Spleen (tissue), 11 donors: Measurements from ENCODE around the gene JAKMIP3. TPM values are rescaled to one million over a fixed set of nuclear protein-coding genes. Genes with fewer than 3 reads are reported as not detected.

Source experiments
- DNase-seq: peaks from one replicate; pipeline ENCODE4 v3.0.0-alpha.2; 2020
- H3K27ac ChIP-seq, 8 donors: fragments of 200-600 bp; sonication (generic) in 7 of 8; 1 replicate in 4 of 8; 2 replicates in 4 of 8; pipeline versions ENCODE4 v1.5.0 to v1.8.0; 2016 to 2021; ENCODE audit warnings: inconsistent platforms in 4 of 8, mild to moderate bottlenecking in 4 of 8, moderate library complexity in 1 of 8
- H3K27me3 ChIP-seq, 7 donors: fragments of 200-600 bp; sonication (generic) in 6 of 7; replicated peaks in 1 of 7; 1 replicate in 4 of 7; 2 replicates in 3 of 7; pipeline versions ENCODE4 v1.5.0 to v1.8.0; 2016 to 2021; ENCODE audit warnings: inconsistent platforms in 3 of 7, mild to moderate bottlenecking in 1 of 7
- H3K36me3 ChIP-seq, 6 donors: fragments of 200-600 bp; sonication (generic) in 5 of 6; 1 replicate in 4 of 6; 2 replicates in 2 of 6; pipeline versions ENCODE4 v1.5.0 to v1.8.0; 2016 to 2021; ENCODE audit warnings: inconsistent platforms in 2 of 6
- H3K4me1 ChIP-seq, 6 donors: fragments of 200-600 bp; sonication (generic) in 5 of 6; 1 replicate in 3 of 6; 2 replicates in 3 of 6; pipeline versions ENCODE4 v1.5.0 to v1.8.0; 2016 to 2021; ENCODE audit warnings: inconsistent platforms in 3 of 6
- H3K4me3 ChIP-seq, 8 donors: fragments of 200-600 bp; sonication (generic) in 7 of 8; 1 replicate in 4 of 8; 2 replicates in 4 of 8; pipeline versions ENCODE4 v1.5.0 to v1.8.0; 2016 to 2021; ENCODE audit warnings: inconsistent platforms in 4 of 8, mild to moderate bottlenecking in 4 of 8, moderate library complexity in 2 of 8
- H3K9me3 ChIP-seq, 8 donors: fragments of 200-600 bp; sonication (generic) in 7 of 8; 1 replicate in 4 of 8; 2 replicates in 4 of 8; pipeline versions ENCODE4 v1.5.0 to v1.8.0; 2016 to 2021; ENCODE audit warnings: inconsistent platforms in 4 of 8
- CTCF ChIP-seq, 11 experiments: fragments of 200-600 bp in 7 of 11; fragments of 450-650 bp in 4 of 11; sonication (generic) in 4 of 11; IDR thresholded peaks in 8 of 11; conservative IDR thresholded peaks in 3 of 11; 1 replicate in 7 of 11; 2 replicates in 4 of 11; pipeline versions ENCODE4 v1.4.0 to v1.8.0; 2016 to 2021; ENCODE audit warnings: antibody characterized with exemption in 11 of 11, inconsistent platforms in 4 of 11, mild to moderate bottlenecking in 1 of 11
- POLR2A ChIP-seq, 3 donors: fragments of 450-650 bp; IDR thresholded peaks; one replicate each; pipeline ENCODE4 v1.5.1; 2017; ENCODE audit warnings: antibody characterized with exemption in 3 of 3, mild to moderate bottlenecking in 1 of 3
- POLR2AphosphoS5 ChIP-seq, 3 donors: sonication (generic); formaldehyde crosslinking; IDR thresholded peaks; one replicate each; pipeline ENCODE4 v1.5.1; 2017; ENCODE audit warnings: antibody characterized with exemption in 3 of 3
- WGBS, 5 donors: extraction: QIAGEN DNeasy Blood & Tissue Kit in 3 of 5; methylation state at CpG; one replicate each; pipeline versions ENCODE4 v1.1.5 to v1.1.7; 2013 to 2018; 5-methylcytosine and 5-hydroxymethylcytosine counted together
- intact Hi-C: fragments of 100-400 bp; cut with DNase I; formaldehyde crosslinking; loops from one replicate; pipeline ENCODE4 v1.15.0; 2023; ENCODE audit warnings: low total_unique reads
- polyA plus RNA-seq, 3 donors: library from polyadenylated mRNA; stranded (reverse); fragments of 200-250 nt; gene quantifications; one replicate each; pipeline ENCODE4 v1.2.1, GENCODE V29; 2013
- total RNA-seq, 7 donors: library from RNA; depleted of rRNA in 3 of 7; stranded (reverse); fragments of >200 nt in 3 of 7; fragmentation: NEBNext Ultra II Directional in 4 of 7; extraction: Animal tissue kit (Norgen Biotek cat#: 25700) in 4 of 7; gene quantifications; one replicate each; pipeline versions ENCODE4 v1.1.0 to v1.2.1, GENCODE V29; 2016 to 2021
- donor health status: healthy with polysubstance abuse.
- donor health status: DM: no; HTN: no; CAD: no; lungs with moderate emphysema.
- donor health status: DM: no; HTN: no; CAD: no.
- donor health status: Bipolar disorder and iron deficiency.
- donor health status: healthy.
- donor health status: DM: no; HTN: no; CAD: no.
- donor health status: DM: yes; HTN: yes; CAD: no.

Gene JAKMIP3
- total and polyA plus RNA-seq, 10 donors, result 0.06 to 0.92 (median 0.37) TPM

DNA sequence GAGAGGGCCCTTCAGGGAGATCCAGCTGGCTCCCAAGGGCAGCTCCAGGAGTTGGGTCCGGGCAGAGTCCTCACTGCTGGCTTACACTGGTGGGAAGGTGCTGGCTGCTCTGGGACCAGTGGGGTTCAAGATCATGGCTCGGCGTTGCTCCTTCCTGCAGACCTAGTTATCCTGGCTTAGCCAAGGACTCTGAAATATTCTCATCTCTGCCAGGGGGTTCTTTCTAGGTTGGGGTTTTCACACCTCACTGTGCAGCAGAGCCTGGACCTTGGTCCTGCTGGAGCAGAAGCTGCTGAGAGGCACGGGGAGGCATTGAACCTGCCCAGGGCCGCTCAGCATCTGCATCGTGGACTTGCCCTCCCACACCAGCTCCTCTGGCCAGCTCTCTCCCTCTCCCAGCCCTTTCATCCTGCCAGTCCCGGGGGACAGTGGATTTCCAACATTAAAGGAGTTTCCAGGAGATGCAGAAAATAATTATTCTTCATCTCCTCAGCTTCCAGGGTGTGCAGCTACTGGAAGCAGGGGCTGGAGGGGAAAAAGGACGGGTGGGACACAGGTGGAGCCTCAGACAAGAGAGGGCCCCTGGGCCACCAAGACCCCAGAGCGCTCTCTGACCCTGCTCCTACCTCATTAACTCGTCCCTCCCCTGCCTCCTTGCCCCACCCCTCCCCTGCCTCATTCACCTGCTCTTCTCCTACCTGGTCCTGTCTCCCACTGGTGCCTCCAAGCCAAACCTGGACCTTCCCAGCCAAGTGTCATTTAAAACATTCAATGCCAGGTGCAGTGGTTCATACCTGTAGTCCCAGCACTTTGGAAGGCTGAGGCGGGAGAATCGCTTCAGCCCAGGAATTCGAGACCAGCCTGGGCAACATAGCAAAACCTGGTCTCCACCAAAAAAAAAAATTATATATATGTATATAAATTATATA is 42.5 kb downstream of the JAKMIP3 start:
- Histone ChIP-seq H3K27ac (no peak overlapping the region), H3K4me3 (no peak overlapping the region), H3K27me3 (no peaks in the 10 kb centered on the region), H3K4me1 (no peaks in the 10 kb centered on the region), H3K9me3 (no peaks in the 10 kb centered on the region), H3K36me3 (no peaks in the 10 kb centered on the region)
- 77 to 84% (median 82%) methylated on average over 13 of the region's 13 CpGs for WGBS, 5 donors
- TF ChIP-seq POLR2A (IDR thresholded peaks at IDR 0.05) (no peak), POLR2AphosphoS5 (IDR thresholded peaks at IDR 0.05) (no peak), CTCF (IDR thresholded peaks at IDR 0.05 in 8 of 11, conservative IDR thresholded peaks at IDR 0.05 in 3 of 11) (no peak)
- intact Hi-C loops, result no loop called here
- DNase-seq, result no peak

GRCh38 chr10:132109341-132110110 is 43.8 kb downstream of the JAKMIP3 start:
- Histone ChIP-seq H3K9me3 (no peaks in the 10 kb centered on the region), H3K27ac (no peak overlapping the region), H3K4me3 (no peak overlapping the region), H3K4me1 (no peaks in the 10 kb centered on the region), H3K36me3 (no peaks in the 10 kb centered on the region), H3K27me3 (no peaks in the 10 kb centered on the region)
- no peak for DNase-seq
- TF ChIP-seq POLR2AphosphoS5 (IDR thresholded peaks at IDR 0.05) (no peak), POLR2A (IDR thresholded peaks at IDR 0.05) (no peak)
- WGBS, 5 donors, result 81 to 92% (median 90%) methylated on average over 19 of the region's 19 CpGs
- intact Hi-C loops, result no loop called here

GRCh38 chr10:132110111-132110521 is 44.4 kb downstream of the JAKMIP3 start:
- no peak overlapping the region for H3K4me3 ChIP-seq
- TF ChIP-seq CTCF (IDR thresholded peaks at IDR 0.05 in 8 of 11, conservative IDR thresholded peaks at IDR 0.05 in 3 of 11) (no peak), POLR2AphosphoS5 (IDR thresholded peaks at IDR 0.05) (no peak), POLR2A (IDR thresholded peaks at IDR 0.05) (no peak)
- WGBS, 5 donors, result 77 to 84% (median 81%) methylated on average over 9 to 14 of the region's 14 CpGs
- no peaks in the 10 kb centered on the region for H3K4me1 ChIP-seq
- peak; percentile 64 for DNase-seq
- no peaks in the 10 kb centered on the region for H3K36me3 ChIP-seq
- intact Hi-C loops, result no loop called here
- no peaks in the 10 kb centered on the region for H3K9me3 ChIP-seq
- no peak overlapping the region for H3K27ac ChIP-seq
- H3K27me3 ChIP-seq, result no peaks in the 10 kb centered on the region

DNA sequence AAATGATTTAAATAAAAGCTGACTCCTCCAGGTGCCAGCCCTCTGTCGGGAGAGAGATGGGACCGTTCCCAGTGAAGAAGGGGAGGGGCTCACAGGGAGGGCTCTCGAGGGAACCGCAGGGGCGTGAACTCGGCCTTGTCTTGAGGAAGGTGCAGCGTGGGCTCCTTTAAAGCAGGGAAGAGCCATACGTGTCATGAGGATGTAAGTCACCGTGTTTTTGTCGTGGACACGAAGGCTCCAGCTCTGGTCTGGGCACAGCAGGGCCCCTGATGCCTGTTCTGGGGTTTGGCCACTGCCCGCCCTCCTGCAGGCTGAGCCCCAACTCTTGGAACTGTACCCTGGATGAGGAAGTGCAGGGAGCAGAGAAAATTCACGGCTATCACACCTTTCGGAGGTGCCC is 45.0 kb downstream of the JAKMIP3 start:
- H3K9me3 ChIP-seq, result no peaks in the 10 kb centered on the region
- 60 to 74% (median 70%) methylated on average over 14 of the region's 14 CpGs for WGBS, 5 donors
- intact Hi-C loops, result no loop called here
- no peaks in the 10 kb centered on the region for H3K4me1 ChIP-seq
- H3K27ac ChIP-seq, result no peak overlapping the region
- H3K27me3 ChIP-seq, result no peaks in the 10 kb centered on the region
- TF ChIP-seq CTCF (IDR thresholded peaks at IDR 0.05 in 8 of 11, conservative IDR thresholded peaks at IDR 0.05 in 3 of 11), result no peak
- TF ChIP-seq POLR2AphosphoS5 (IDR thresholded peaks at IDR 0.05), result no peak
- TF ChIP-seq POLR2A (IDR thresholded peaks at IDR 0.05), result no peak
- DNase-seq, result no peak
- H3K36me3 ChIP-seq, result no peaks in the 10 kb centered on the region
- no peak overlapping the region for H3K4me3 ChIP-seq
